ENCODE data around the gene DAPK2. TPM values are rescaled to one million over a fixed set of nuclear protein-coding genes. Genes with fewer than 3 reads are reported as not detected.
"Not testable (repeated sequence)": the region's sequence is repeated elsewhere in the genome, so short reads cannot be mapped to it uniquely, and the experiment has no call there.

The DAPK2 gene
- polyA plus RNA-seq, 1 donor = 4.4 TPM

DNA sequence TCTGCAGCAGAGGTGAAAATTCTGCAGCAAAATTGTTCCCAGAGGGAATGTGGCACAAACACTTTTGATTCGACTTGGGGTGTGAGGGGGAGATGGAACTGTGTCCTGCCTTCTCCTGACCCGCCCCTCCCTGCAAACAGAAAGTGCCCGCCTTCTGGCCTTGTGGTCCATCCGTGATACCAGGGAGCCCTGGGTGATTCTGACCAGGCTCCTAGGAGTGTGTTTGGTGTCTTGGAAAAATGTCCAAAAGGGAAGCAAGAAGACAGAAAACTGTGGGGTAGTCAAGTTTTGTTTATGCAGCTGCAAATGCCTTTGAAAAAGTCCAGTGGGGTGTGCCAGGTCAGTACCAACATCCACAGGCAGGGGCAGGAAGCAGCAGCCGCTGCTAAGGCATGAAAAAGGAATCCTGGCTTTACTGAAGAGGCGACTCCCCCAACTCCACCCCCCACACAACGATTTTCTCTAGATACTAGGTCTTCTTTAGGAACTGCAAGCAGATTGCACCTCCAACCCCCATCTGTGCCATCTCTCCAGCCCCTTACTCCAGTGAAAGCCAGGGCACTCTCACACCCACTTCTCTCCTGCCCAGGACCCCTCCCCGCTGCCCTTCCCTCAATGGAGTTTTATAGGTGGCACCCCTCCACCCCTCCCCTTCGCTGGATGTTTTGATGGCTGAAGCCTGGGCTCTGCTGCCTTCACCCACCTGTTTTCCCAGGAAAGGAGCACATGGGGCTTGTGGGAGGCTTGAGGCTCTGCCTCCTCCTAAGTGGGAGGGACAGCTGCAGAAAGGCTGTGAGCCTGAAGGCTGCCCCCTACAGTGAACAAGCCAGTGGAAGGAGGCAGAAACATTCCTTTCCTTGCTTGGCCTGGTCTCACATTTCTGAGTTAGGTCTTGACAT is 130.2 kb downstream of the DAPK2 start:
- no peak for DNase-seq (ENCODE audit: low read depth)

- DNase-seq (ENCODE audit: low read depth) = no peak
These were observed 130.9 kb downstream of the DAPK2 start for GRCh38 chr15:63915209-63915872.

DNA sequence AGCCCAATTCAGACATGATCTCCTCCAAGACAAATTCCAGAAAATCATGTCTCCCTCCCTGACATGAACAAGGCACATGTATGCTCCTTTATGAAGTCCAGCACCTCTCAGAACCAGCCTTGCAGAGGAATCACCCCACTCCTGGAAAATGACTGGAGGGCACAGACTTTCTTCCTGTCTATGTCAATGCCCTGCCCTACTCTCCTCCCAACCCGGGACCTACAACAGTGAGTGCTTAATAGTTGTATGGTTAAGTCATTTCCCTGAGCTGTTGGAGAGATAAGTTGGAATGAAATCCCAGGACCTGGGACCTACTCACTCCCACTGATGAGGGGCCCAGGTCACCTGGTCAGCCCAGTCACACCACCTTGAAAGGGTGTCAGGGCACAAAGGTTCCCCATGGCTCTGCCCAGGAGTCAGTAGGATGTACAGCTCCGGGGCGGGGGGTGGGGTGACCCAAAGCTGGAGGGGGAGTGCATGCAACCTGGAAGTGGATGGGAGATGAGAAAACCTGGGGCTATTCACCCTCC is 132.4 kb downstream of the DAPK2 start:
- DNase-seq (ENCODE audit: low read depth) = no peak

- DNase-seq (ENCODE audit: low read depth) = no peak
These were observed 132.9 kb downstream of the DAPK2 start for GRCh38 chr15:63913336-63913735.

DNA sequence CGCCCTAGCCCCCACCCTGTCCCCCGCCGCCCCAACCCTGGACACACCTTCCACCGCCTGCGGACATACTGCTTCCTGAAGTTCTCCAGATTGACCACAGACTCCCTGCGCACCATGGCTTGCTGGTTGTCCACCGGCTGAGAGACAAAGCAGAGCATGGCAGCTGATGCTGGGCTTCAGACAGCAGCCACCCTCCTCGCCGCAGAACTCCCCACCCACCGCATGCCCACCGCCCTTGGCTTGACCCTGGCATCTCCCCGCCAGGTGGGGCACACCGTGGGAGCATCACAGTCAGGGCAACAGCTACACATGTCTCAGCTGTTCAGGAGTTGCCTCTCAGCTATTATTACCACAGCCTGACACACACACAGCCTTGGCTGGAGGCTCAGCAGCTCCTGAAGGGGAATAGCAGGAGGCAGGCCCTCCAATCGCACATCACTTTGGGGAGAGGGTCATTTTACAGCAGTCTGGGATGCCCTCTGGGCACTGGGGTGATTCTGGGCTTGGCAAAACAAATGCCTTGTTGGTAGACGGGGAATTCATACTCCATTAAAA is 134.1 kb downstream of the DAPK2 start:
- no peak for DNase-seq (ENCODE audit: low read depth)

- no peak for DNase-seq (ENCODE audit: low read depth)
These were observed 135.1 kb downstream of the DAPK2 start for GRCh38 chr15:63911160-63911559.

DNA sequence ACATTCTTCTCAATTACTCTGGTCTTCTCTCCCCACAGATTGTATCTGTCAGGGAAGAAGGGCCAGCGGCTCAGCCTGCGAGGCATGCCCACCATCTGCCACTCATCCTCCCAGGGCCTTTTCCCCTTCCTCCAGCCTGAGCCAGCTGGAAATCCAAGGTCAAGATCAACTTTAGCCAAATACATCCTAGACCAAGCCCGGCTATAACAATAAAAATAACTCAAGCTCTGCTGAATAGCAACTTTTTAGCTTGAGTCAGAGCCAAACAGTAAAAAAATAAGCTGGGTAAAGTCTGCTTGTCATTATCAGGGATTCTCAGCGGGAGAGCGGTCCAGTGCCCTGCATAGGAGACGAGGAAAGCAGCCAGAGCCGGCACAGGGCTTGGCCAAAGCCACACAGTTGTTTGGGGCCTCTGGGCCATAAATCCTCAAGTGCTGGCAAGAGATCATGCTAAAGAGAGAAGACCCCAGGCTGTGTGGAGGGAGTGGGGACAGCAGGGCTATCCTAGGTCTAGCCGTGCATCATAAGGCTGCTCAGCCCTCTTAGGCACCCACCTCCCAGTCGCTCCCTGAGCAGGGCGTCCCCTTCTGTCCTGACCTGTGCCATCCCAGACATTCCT is 136.4 kb downstream of the DAPK2 start:
- no peak for DNase-seq (ENCODE audit: low read depth)

GRCh38 chr15:63908991-63909390 is 137.3 kb downstream of the DAPK2 start:
- no peak for DNase-seq (ENCODE audit: low read depth)

DNA sequence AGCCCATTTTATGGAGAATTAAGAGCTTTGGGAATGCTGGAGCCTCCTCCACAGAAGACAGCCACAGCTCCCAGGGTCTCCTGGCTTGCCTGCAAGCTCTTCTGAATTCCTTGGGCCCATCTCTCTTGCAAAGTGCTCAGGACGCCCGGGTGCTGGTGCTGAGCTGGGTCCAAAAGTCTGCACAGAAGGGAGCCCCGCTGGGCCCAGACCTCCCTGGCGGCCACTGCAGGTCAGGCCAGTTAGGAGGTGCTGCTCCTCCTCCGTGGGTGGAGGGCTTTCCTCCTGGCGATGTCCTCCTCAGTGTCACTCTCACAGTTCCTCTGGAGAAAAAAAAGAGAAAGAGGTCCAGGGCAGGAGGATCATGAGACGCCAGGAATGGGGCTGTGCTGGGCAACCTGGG is 138.0 kb downstream of the DAPK2 start:
- no peak for DNase-seq (ENCODE audit: low read depth)

GRCh38 chr15:63907521-63907920 is 138.8 kb downstream of the DAPK2 start:
- DNase-seq (ENCODE audit: low read depth) = no peak

DNA sequence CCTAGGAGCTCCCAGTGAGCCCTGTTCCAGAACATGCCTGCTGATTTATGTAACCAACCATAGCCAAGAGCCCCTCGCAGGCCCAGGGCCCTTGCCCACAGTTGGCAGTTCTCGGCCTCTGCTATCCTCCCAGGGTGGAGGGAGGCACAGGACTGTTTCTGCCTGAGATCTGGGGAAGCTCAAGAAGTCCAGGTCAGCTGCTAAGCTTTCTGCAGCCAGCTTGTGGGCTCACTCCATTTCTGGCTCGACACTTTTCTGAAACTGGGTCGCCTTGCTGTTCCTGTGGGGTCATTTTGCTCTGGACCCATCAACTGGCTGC is 140.1 kb downstream of the DAPK2 start:
- no peak for DNase-seq (ENCODE audit: low read depth)

DNA sequence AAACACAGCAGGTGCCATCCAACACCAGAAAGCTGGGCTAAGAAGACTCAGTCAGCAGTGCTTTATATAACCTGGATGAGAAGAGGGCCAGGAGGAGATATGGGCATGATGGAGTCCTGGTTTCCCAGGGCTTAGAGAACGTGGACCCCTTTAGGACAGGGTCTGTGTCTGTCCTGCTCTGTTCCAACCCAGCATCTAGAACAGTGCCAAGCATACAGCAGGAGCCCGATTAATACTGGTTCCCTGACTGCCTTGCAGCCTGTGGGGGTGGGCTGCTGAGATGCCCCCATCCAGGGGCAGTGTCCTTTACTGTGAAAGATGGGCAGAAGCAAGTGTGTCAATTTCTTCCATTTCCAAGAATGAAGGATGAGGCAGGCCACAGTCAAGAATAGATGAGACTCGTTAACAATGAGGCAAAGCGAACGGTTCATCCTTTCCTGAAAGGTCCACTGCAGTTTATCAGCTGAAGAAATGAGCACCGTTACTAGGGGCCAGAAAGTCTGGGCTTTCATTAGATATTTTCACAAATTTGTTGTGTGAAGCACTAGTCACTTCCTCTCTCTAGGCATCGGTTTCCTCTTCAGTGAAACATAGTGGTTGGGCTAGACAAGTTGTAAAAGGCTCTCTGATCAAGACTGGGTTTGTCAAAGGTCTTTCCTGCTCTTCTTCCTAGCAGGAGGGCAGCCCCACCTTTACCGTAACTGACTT is 140.6 kb downstream of the DAPK2 start:
- no peak for DNase-seq (ENCODE audit: low read depth)

DNA sequence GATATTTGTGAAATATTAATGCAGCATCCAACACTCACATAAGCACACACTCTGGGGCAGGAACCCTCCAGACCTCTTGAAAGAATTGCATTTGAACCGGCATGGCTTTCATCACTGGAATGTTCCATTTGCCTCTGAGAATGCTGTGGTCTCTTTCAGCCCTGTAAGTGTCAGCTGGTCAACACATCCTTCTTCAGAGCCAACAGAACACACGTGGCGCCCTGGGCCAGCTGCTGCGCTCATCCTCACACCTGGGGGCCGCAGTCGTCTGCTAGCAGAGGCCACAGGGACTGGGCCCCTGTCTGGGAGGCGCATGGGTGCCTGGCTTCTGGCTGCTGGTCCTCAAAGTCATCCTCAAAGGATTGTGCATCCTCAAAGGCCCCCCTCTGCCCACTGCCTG is 141.2 kb downstream of the DAPK2 start:
- no peak for DNase-seq (ENCODE audit: low read depth)

DNA sequence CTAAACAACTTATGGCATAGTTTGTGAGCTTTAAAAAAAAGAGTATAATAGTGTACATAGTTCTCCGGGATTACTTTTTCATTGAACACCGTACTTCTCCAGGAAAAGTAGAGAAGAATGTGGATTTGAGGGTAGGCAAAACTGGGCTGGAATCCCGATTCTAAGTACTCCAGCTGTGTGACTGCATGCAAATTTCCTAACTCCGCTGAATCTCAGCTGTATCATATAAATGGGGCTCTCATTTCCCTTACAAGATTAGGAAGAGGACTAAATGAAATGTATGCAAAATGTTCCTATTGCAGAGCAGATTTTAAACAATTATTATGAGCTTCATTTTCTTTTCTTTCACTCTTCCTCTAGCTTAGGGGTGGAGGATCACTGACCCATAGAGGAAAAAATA is 142.2 kb downstream of the DAPK2 start:
- no peak for DNase-seq (ENCODE audit: low read depth)

DNA sequence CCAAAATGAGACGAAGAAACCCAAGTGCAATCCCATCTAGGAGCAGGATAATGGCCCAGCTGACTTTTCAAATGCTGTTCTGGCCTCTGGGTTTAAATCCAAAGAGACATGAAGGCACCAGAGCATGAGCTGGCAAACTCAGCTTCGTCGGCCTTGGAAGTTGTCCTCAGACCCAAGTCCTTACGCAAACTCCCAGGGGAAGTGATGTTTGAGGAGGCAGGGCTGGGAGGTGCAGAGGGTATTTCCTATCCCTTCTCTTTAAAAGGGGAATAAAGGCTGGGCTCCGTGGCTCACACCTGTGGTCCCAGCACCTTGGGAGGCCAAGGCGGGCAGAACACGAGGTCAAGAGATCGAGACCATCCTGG is 143.6 kb downstream of the DAPK2 start:
- no peak for DNase-seq (ENCODE audit: low read depth)

- no peak for DNase-seq (ENCODE audit: low read depth)
These were observed 144.2 kb downstream of the DAPK2 start for GRCh38 chr15:63901912-63902670.

GRCh38 chr15:63900306-63900705 is 146.0 kb downstream of the DAPK2 start:
- DNase-seq (ENCODE audit: low read depth) = no peak

- not testable (repeated sequence) for DNase-seq (ENCODE audit: low read depth)
These were observed 146.7 kb downstream of the DAPK2 start for GRCh38 chr15:63899606-63900005.

GRCh38 chr15:63899193-63899592 is 147.1 kb downstream of the DAPK2 start:
- no peak for DNase-seq (ENCODE audit: low read depth)

DNA sequence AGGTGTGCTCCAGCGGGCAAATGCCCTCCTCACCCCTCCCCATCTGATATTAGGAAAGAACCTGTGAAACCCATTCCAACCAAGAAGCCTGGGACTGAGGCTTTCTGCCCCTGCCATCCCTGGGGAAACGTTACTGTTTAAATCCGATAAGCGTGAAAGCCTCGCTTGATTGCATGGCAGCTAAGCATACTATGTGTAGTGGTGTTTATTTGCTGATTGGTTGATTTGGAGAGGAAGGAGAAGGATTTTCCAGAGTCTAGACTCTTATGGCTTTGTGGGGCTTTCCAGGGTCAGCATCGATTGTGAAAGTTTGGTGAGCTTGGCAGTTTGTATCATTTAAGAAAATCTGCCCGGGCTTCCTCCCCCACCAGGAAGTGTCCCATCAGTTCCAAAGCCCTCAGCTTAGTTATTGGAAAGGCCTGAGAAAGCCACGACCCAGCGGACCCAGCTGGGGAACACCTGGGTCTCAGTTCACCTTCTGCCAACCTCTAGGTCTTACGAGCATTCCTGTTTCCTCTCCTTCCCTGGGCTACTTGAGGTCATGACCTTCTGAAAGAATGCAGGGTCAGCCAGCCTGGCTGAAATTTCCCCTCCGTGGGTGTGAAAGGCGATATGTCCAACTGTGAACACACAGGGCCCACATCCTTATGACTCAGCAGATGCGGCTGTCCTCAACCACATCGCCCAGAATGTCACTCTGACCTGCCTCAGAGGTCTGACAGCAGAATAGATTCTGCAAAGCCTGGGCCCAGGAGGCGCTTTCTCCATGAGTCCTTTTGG is 149.8 kb downstream of the DAPK2 start:
- no peak for DNase-seq (ENCODE audit: low read depth)

Data from forelimb muscle (tissue), 1 donor.